Mesenteric fat pad (tissue), 1 donor: ENCODE data around the gene GSTT4. TPM values are rescaled to one million over a fixed set of nuclear protein-coding genes. Genes with fewer than 3 reads are reported as not detected.
"Not testable (repeated sequence)": the region's sequence is repeated elsewhere in the genome, so short reads cannot be mapped to it uniquely, and the experiment has no call there.

ENCODE experiments used
- DNase-seq: peaks from one replicate; pipeline ENCODE4 v3.0.0-alpha.2; 2020; ENCODE audit warnings: low spot score
- total RNA-seq: library from RNA; stranded (reverse); fragmentation: NEBNext Ultra II Directional; extraction: Animal tissue kit (Norgen Biotek cat#: 25700); gene quantifications from one replicate; pipeline ENCODE4 v1.2.1, GENCODE V29; 2021
- donor health status: DM: yes; HTN: yes; CAD: no.

GSTT4 gene
- total RNA-seq, 1 donor from 2014 or later, result not detected

DNA sequence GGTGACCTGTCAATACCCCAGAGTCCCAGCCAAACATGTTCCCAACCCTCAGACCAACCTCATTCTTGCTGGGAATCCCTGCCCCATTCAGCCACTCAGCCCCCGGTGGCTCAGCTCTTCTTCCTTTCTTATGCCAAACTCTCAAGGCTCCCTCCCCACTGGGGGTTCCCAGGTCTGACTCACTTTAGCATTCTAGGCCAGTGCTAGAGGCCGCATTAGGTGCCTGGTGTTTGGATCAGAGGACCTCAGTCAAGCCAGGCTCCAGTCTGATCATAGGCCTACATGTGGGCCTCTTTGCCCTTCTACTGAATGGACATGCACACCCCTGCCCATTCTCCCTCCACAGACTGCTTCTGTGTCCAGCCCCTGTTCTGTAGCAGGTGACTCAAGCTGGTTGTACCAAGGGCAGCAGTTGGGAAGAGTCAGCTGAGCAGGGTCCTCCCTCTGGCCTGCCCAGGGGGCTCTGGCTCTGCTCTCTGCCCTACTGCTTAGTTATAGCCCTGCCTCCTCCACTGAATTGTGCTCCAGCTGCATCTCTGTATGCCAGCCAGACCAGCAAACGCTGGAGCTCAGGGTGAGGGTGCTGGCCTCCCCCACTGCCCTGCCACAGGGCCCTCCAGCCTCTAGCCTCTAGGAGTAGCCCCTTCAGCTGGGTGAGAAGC, 15.5 kb downstream of the GSTT4 start:
- not testable (repeated sequence) for DNase-seq

DNA sequence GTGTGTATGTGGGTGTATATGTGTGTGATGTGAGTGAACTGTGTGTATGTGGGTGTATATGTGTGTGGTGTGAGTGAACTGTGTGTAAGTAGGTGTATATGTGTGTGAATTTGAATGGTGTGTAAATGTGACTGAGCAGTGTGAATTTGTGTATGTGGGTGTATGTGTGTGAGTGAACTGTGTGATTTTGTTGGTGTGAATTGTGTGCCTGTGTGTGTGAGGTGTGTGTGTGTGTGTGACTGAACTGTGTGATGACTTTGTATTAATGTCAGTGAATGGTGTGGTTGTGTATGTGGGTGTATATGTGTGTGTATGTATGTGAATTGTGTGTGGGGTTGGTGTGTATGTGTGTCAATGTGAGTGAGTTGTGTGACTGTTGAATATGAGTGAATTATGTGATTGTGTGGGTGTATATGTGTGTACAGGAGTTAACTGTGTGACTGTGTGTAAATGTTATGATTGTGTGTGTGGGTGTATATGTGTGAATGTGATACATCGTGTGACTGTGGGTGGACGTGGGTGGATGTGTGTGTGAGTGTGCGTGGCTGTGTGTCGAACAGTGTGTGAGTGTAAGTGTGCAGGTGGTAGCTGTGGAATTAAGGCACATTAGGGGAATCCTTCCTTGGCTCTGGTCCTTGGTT, 18.6 kb downstream of the GSTT4 start:
- DNase-seq, result peak; percentile 8

DNA sequence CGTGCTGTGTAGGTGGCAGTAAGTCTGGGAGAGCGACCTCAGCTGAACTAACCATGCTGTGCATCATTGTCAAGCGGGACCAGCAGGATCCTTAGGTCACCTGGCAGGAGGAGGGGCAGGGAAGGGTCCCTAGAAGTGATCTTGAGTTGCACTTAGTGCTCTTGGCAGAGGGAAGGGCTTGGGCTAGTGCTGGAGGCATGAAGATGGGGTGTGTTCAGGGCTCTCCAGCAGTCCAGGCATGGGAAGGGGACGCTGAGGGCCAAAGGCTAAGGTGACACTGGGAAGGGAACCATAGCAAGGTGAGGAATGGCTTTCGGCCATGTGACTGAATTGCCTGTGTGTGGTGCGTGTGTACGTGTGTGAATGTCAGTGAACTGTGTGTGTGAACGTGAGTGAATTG, 19.2 kb downstream of the GSTT4 start:
- not testable (repeated sequence) for DNase-seq

DNA sequence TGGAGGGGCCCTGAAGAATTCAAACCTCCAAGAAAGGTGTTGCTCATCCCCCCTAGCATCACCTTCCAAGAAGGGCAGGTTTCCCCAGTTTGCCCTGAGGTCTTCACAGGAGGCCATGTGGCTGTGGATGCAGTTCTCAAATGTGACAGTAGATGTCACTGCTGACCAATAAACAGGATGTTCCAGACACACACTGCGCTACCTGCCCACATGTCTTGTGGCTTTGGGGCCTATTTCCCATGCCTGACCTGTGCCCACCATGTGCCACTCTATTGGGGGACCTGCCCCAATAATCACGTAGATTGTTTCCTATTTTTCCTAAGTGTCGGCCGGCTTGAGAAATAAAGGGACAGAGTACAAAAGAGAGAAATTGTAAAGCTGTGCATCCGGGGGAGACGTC, 20.8 kb downstream of the GSTT4 start:
- DNase-seq, result no peak

DNA sequence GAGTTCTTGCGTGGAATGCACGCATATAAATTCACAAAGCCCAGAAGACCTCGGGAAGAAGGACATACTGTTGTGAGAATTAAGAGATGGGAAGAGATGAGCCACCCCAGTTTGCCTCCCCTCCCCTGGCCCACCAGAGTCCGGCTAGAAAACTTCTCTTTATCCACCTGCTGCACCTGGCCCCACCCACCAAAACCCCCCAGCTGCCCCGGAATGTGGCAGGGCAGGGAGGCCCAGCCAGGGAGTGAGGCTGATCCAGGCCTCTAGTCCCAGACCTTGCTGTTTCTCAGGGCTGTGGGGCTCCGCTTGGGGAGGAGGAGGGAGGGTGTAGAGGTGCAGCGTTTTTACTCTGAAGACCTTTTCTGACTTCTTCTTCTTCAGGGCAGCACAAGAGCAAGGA, 24.7 kb downstream of the GSTT4 start:
- DNase-seq, result not testable (repeated sequence)

DNA sequence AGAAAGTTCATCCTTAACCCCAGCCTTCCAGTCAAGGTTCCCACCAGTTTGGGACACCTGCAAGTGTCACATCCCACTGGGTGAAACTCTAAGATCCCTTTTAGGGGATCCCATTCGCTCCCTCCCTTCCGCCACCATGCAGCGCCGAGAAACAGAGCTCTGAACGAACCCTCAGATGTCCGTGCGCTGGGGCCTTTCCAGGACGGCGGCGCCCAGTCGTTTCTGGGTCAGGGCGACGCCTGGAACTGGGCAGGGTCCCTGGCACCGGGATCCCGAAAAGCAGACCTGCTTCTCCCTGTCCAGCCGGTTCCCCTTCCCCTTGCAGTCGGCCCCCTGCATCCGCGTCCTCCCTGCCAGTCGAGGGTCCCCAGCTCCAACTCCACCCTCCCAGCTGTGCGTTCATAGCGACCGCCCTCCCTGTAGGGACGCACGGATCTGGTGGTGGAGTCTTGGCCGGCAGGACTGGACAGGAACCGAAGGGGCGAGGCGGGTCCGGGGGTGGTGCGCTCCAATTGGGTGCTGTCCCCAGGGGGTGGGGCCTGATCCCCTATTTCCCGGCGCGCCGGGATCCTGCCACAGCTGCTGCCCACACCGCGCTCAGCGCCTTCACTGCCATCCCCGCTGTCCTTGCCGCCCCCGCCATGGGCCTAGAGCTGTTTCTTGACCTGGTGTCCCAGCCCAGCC, 25.6 kb downstream of the GSTT4 start, which contains the start of gene GSTT2:
Gene GSTT2, plus strand, starts transcription at position 578 of the 684 bp plus-strand sequence.
- DNase-seq, result not testable (repeated sequence)

DNA sequence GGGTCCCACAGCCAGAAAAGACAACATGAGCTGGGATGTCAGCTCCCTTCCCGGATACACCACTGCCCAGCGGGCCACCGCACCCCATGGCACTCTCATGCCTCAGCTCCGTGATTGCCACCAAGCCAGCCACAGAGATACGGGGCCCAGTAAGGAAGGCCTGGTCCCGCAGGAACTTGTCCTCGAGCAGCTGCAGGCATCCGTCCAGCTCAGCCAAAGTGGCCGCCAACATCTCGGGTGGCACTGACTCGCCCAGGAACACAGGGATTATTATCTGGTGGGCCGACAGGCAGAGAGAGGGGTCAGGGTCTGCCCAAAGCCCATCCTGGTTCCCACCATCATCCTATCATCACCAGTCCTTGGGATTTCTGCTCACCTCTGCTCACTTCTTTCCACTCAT, 27.9 kb downstream of the GSTT4 start:
- DNase-seq, result peak; percentile 35

DNA sequence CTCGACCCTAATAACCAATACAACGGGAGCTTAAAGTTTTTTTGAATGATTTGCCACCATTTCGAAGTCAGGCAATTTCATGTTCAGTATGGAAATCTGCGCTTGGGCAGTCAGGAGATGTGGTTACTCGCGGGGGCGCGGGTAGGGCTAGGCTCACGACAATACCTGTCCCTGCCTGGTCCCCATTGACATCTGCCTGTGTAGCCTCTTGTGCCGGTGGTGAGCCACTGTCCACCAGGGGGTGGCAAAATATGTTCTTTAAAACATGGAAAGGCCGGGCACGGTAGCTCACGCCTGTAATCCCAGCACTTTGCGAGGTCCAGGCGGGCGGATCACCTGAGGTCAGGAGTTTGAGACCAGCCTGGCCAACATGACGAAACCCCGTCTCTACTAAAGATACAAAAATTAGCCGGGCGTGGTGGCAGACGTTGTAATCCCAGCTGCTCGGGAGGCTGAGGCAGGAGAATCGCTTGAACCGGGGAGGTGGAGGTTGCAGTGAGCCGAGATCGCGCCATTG, 30.4 kb downstream of the GSTT4 start:
- DNase-seq, result peak; percentile 6

DNA sequence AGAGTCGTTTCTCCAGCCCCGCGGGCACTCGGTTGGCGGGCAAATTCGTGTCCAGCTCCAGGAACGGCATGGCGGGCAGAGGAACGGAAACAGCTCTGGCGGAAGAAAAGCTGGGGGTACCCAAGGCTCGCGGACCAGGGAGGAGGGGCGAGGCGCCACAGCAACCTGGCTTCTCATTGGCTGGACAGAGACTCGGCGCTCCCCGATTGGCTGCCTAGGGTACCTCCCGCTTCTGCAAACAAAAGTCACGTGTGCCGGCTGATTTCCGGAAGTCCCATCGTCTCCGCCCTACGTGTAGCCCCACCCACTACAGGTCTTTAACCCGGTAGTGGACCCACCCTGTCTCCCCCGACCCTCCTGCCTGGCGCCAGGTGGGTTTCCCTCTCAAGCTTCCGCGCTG, 30.9 kb downstream of the GSTT4 start, which contains the start of gene DDT:
Gene DDT, minus strand, starts transcription at position 97 of the 400 bp plus-strand sequence. Its CDS starts 27 bp downstream, at position 70.
- DNase-seq, result not testable (repeated sequence)

DNA sequence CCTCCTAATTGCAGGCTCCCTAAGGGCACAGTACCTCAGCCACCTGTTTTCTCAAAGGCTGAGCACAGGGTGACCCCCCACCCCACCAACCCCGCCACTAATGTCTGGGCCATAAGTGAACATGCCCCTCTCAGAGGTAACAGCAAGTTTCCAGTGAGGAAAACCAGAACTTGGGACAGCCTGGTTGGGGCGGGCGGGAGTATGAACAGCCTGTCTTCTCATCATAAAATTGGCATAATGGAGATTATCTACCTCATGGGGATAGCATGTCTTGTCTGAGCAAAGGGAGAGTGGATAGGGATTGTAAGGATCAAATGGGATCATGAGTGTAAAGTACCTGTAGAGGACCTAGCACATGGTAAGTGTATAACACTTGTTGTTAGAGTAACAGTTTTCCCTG, 33.3 kb downstream of the GSTT4 start:
- DNase-seq, result not testable (repeated sequence)

DNA sequence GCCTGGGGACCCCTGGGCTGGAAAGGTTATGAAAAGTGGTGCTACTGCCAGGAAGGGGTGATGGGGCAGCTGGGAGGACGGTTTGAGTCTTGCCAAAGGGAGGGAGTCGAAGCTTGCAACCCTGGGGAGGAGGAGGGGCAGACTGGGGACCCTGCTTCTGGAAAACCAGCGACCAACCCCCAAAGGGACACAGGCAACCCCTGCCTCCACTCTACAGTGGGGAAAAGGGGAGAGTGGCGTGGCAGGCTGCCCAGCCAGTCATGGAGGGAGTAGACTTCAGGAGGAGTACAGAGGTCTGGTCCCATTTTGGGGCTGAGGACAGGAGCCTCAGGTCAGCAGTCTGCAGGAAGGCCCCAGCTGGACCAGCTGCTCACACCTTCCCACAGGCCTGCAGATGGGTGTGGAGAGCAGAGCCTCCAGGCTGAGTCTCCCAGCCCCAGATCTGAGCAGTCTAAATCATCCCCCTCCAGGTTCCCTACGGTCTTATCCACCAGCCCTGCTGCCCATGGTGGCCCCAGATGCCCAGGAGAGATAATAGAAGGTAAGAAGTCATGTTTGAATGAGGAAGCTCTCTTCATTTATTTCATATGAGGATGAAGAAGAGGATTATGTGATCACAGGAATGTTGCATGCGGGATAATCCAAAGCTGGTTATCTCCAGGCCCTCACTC, 34.3 kb downstream of the GSTT4 start:
- DNase-seq, result peak; percentile 49

DNA sequence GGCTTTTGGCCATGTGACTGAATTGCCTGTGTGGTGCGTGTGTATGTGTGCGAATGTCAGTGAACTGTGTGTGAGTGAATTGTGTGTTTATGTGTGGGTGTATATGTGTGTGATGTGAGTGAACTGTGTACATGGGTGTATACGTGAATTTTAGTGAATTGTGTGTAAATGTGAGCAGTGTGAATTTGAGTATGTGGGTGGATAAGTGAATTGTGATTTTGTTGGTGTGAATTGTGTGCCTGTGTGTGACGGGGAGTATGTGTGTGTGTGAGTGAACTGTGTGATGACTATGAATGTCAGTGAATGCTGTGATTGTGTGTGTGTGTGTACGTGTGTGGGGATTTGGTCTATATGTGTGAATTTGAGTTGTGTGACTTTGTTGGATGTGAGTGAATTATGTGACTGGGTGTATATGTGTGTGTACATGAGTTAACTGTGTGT, 35.0 kb downstream of the GSTT4 start:
- DNase-seq, result no peak

DNA sequence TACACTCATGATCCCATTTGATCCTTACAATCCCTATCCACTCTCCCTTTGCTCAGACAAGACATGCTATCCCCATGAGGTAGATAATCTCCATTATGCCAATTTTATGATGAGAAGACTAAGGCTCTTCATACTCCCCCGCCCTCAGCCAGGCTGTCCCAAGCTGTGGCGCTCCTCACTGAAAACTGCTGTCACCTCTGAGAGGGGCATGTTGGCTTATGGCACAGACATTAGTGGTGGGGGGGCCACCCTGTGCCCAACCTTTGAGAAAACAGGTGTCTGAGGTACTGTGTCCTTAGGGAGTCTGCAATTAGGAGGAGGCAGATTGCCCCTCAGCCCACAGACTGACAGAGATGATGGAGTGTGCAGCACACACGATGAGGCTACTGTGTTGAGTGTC, 36.2 kb downstream of the GSTT4 start:
- no peak for DNase-seq

DNA sequence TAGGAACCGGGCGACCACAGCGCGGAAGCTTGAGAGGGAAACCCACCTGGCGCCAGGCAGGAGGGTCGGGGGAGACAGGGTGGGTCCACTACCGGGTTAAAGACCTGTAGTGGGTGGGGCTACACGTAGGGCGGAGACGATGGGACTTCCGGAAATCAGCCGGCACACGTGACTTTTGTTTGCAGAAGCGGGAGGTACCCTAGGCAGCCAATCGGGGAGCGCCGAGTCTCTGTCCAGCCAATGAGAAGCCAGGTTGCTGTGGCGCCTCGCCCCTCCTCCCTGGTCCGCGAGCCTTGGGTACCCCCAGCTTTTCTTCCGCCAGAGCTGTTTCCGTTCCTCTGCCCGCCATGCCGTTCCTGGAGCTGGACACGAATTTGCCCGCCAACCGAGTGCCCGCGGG, 38.7 kb downstream of the GSTT4 start, which contains the start of gene DDTL:
Gene DDTL, plus strand, starts transcription at position 321 of the 400 bp plus-strand sequence. Its CDS starts 27 bp downstream, at position 348.
- not testable (repeated sequence) for DNase-seq

DNA sequence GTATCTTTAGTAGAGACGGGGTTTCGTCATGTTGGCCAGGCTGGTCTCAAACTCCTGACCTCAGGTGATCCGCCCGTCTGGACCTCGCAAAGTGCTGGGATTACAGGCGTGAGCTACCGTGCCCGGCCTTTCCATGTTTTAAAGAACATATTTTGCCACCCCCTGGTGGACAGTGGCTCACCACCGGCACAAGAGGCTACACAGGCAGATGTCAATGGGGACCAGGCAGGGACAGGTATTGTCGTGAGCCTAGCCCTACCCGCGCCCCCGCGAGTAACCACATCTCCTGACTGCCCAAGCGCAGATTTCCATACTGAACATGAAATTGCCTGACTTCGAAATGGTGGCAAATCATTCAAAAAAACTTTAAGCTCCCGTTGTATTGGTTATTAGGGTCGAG, 39.2 kb downstream of the GSTT4 start:
- not testable (repeated sequence) for DNase-seq

DNA sequence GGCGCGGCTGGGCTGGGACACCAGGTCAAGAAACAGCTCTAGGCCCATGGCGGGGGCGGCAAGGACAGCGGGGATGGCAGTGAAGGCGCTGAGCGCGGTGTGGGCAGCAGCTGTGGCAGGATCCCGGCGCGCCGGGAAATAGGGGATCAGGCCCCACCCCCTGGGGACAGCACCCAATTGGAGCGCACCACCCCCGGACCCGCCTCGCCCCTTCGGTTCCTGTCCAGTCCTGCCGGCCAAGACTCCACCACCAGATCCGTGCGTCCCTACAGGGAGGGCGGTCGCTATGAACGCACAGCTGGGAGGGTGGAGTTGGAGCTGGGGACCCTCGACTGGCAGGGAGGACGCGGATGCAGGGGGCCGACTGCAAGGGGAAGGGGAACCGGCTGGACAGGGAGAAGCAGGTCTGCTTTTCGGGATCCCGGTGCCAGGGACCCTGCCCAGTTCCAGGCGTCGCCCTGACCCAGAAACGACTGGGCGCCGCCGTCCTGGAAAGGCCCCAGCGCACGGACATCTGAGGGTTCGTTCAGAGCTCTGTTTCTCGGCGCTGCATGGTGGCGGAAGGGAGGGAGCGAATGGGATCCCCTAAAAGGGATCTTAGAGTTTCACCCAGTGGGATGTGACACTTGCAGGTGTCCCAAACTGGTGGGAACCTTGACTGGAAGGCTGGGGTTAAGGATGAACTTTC, 44.0 kb downstream of the GSTT4 start, which contains the start of gene GSTT2B:
Gene GSTT2B, minus strand, starts transcription at position 112 of the 688 bp plus-strand sequence. Its CDS starts 64 bp downstream, at position 48.
- DNase-seq, result not testable (repeated sequence)

DNA sequence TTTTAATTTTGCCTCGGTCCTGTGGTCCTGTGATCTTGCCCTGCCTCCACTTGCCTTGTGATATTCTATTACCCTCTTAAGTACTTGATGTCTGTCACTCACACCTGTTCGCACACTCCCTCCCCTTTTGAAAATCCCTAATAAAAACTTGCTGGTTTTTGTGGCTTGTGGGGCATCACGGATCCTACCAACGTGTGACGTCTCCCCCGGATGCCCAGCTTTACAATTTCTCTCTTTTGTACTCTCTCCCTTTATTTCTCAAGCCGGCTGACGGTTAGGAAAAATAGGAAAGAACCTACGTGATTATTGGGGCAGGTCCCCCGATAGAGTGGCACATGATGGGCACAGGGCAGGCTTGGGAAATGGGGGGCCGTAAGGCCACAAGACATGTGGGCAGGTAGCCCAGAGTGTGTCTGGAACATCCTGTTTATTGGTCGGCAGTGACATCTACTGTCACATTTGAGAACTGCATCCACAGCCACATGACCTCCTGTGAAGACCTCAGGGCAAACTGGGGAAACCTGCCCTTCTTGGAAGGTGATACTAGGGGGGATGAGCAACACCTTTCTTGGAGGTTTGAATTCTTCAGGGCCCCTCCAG, 48.9 kb downstream of the GSTT4 start:
- not testable (repeated sequence) for DNase-seq

DNA sequence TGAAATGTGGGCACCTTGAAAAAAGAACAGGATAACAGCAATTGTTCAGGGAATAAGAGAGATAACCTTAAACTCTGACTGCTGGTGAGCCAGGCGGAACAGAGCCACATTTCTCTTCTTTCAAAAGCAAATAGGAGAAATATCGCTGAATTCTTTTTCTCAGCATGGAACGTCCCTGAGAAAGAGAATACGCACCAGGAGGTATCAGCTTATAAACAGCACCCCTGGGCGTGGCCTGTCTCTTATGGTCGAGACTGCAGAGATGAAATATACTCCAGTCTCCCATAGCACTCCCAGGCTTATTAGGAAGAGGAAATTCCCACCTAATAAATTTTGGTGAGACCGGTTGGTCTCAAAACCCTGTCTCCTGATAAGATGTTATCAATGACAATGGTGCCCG, 49.4 kb downstream of the GSTT4 start:
- DNase-seq, result not testable (repeated sequence)

DNA sequence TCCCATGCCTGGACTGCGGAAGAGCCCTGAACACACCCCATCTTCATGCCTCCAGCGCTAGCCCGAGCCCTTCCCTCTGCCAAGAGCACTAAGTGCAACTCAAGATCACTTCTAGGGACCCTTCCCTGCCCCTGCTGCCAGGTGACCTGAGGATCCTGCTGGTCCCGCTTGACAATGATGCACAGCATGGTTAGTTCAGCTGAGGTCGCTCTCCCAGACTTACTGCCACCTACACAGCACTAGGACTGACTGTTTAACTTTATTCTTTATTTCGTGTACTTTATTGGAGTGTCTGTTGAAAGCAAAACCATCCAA, 50.3 kb downstream of the GSTT4 start:
- not testable (repeated sequence) for DNase-seq
